ENCODE measurements around the gene REN. TPM values are rescaled to one million over a fixed set of nuclear protein-coding genes. Genes with fewer than 3 reads are reported as not detected.

Gene REN
- polyA plus RNA-seq, 1 donor from 2014 or later: not detected

GRCh38 chr1:204191456-204191855, 25.3 kb upstream of the REN start:
- TF ChIP-seq REST (IDR thresholded peaks at IDR 0.05; ENCODE audit: borderline replicate concordance) (no peak), TAF1 (IDR thresholded peaks at IDR 0.05; ENCODE audit: low read depth) (no peak), EP300 (conservative IDR thresholded peaks at IDR 0.05; ENCODE audit: poor library complexity, severe bottlenecking) (no peak), MXI1 (conservative IDR thresholded peaks at IDR 0.05; ENCODE audit: poor library complexity, severe bottlenecking) (no peak), EZH2 (IDR thresholded peaks at IDR 0.05; ENCODE audit: borderline replicate concordance, insufficient read depth, low read length, poor library complexity, severe bottlenecking) (no peak), CTCF (IDR thresholded peaks at IDR 0.05; ENCODE audit: poor library complexity, severe bottlenecking) (no peak), SMC3 (conservative IDR thresholded peaks at IDR 0.05; ENCODE audit: poor library complexity) (no peak), POLR2AphosphoS5 (IDR thresholded peaks at IDR 0.05) (no peak), RAD21 (conservative IDR thresholded peaks at IDR 0.05) (no peak)
- Histone ChIP-seq H3K27me3 (ENCODE audit: insufficient read depth, low read depth, low read length) (no peaks in the 10 kb centered on the region), H2AFZ (ENCODE audit: low read depth, low read length) (no peak overlapping the region)

GRCh38 chr1:204190212-204191211, 24.4 kb upstream of the REN start:
- H3K4me2 ChIP-seq (ENCODE audit: low read length): no peak overlapping the region
- H3F3A ChIP-seq (ENCODE audit: insufficient read depth, low read length, poor library complexity, severe bottlenecking): peaks cover 5% of the 10 kb centered on the region
- no peaks in the 10 kb centered on the region for H3K9me2 ChIP-seq (ENCODE audit: insufficient read depth, low read length)
- H3K4me3 ChIP-seq (ENCODE audit: low read length): no peak overlapping the region
- no peaks in the 10 kb centered on the region for H3K27me3 ChIP-seq (ENCODE audit: insufficient read depth, low read depth, low read length)
- peak overlapping the region; percentile 91 for H3K27ac ChIP-seq (ENCODE audit: low read length)
- H3K36me3 ChIP-seq (ENCODE audit: insufficient read depth, low read length): no peaks in the 10 kb centered on the region
- no peak overlapping the region for H2AFZ ChIP-seq (ENCODE audit: low read depth, low read length)
- TF ChIP-seq REST (IDR thresholded peaks at IDR 0.05; ENCODE audit: borderline replicate concordance) (no peak), EZH2 (IDR thresholded peaks at IDR 0.05; ENCODE audit: borderline replicate concordance, insufficient read depth, low read length, poor library complexity, severe bottlenecking) (no peak), CTCF (IDR thresholded peaks at IDR 0.05; ENCODE audit: poor library complexity, severe bottlenecking) (no peak), RAD21 (conservative IDR thresholded peaks at IDR 0.05) (no peak), POLR2AphosphoS5 (IDR thresholded peaks at IDR 0.05) (no peak), MXI1 (conservative IDR thresholded peaks at IDR 0.05; ENCODE audit: poor library complexity, severe bottlenecking) (no peak), EP300 (conservative IDR thresholded peaks at IDR 0.05; ENCODE audit: poor library complexity, severe bottlenecking) (no peak), TAF1 (IDR thresholded peaks at IDR 0.05; ENCODE audit: low read depth) (no peak), SMC3 (conservative IDR thresholded peaks at IDR 0.05; ENCODE audit: poor library complexity) (no peak)
- H4K20me1 ChIP-seq (ENCODE audit: insufficient read depth): no peaks in the 10 kb centered on the region
- H3K9me3 ChIP-seq (ENCODE audit: low read length): no peaks in the 10 kb centered on the region
- H3K9ac ChIP-seq (ENCODE audit: low read length): no peak overlapping the region
- H3K79me2 ChIP-seq (replicated peaks; ENCODE audit: insufficient read depth, low read length): no peaks in the 10 kb centered on the region

More at GRCh38 chr1:204191456-204191855, 25.3 kb upstream of the REN start:
- Histone ChIP-seq H3K9me2 (ENCODE audit: insufficient read depth, low read length) (no peaks in the 10 kb centered on the region), H3K4me2 (ENCODE audit: low read length) (no peak overlapping the region), H3K27ac (ENCODE audit: low read length) (no peak overlapping the region), H3K9me3 (ENCODE audit: low read length) (no peaks in the 10 kb centered on the region), H3K79me2 (replicated peaks; ENCODE audit: insufficient read depth, low read length) (no peaks in the 10 kb centered on the region), H3K4me3 (ENCODE audit: low read length) (no peak overlapping the region), H3K9ac (ENCODE audit: low read length) (no peak overlapping the region), H3K36me3 (ENCODE audit: insufficient read depth, low read length) (no peaks in the 10 kb centered on the region), H3F3A (ENCODE audit: insufficient read depth, low read length, poor library complexity, severe bottlenecking) (peaks cover 5% of the 10 kb centered on the region), H4K20me1 (ENCODE audit: insufficient read depth) (no peaks in the 10 kb centered on the region)

Measured in neural cell (in vitro differentiated cells).